HFF-Myc (cell line): Measurements from ENCODE around the gene CCDC92B.

Experiments used
- DNase-seq: peaks from one replicate; pipeline ENCODE4 v3.0.0-alpha.2; 2011; ENCODE audit warnings: low read depth; ENCODE audit errors: extremely low read depth
- H3K4me3 ChIP-seq: replicated peaks from 2 replicates; pipeline ENCODE4 v1.5.1; 2011; ENCODE audit warnings: low read depth, mild to moderate bottlenecking, control low read depth, low read length
- TF ChIP-seq, protein P1 (sequence below): IDR thresholded peaks from 2 replicates; pipeline ENCODE4 v1.5.1; 2012; ENCODE audit warnings: mild to moderate bottlenecking, low read depth, low read length, control low read depth; ENCODE audit errors: missing control alignments

Gene CCDC92B

DNA sequence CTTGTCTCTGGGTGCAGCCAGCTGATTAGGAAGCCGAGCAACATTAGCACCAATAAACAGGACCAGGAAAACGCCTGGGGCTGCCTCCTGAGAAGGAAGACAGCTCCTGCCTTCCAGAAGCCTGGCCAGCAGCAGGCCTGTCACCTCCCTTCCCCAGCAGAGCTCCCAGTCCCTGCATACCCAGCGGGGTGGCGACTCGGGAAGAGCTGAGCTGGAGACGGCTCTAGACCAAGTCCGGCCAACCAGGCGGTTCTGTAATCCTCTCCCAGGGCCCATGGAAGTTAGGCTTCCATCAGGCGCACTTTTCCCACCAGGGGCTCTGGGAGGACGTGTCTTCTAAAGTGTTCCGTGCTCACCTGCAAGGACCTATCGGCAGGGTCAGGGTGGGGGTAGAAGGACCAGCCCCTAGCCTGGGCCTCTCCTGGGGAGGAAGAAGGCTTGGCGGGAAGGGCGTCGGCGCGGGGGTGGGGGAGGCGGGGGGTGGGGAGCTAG, 25.9 kb downstream of the CCDC92B start:
- TF ChIP-seq, protein P1, sequence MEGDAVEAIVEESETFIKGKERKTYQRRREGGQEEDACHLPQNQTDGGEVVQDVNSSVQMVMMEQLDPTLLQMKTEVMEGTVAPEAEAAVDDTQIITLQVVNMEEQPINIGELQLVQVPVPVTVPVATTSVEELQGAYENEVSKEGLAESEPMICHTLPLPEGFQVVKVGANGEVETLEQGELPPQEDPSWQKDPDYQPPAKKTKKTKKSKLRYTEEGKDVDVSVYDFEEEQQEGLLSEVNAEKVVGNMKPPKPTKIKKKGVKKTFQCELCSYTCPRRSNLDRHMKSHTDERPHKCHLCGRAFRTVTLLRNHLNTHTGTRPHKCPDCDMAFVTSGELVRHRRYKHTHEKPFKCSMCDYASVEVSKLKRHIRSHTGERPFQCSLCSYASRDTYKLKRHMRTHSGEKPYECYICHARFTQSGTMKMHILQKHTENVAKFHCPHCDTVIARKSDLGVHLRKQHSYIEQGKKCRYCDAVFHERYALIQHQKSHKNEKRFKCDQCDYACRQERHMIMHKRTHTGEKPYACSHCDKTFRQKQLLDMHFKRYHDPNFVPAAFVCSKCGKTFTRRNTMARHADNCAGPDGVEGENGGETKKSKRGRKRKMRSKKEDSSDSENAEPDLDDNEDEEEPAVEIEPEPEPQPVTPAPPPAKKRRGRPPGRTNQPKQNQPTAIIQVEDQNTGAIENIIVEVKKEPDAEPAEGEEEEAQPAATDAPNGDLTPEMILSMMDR, result no peak
- DNase-seq, result no peak
- H3K4me3 ChIP-seq, result no peak overlapping the region

DNA sequence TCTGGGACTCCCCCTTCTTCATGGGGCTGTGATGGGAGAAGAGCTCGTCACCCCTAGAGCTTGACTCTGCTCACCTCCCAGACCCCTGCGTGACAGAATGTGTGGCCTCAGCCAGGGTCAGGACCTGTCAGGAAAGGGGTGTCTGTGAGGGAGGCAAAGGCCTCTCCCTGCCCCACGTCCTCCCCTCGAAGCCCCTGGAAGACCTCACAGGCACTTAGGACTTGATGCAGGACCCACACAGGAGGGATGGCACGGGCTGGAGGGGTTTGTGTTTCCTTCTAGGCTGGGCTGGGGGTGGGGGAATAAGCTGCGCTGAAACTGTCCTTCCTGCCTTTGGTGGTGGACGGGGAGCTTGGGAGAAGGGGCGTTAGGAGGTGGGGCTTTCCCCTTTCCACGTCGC, 26.8 kb downstream of the CCDC92B start:
- H3K4me3 ChIP-seq, result no peak overlapping the region
- DNase-seq, result no peak
- TF ChIP-seq, protein P1, result no peak

DNA sequence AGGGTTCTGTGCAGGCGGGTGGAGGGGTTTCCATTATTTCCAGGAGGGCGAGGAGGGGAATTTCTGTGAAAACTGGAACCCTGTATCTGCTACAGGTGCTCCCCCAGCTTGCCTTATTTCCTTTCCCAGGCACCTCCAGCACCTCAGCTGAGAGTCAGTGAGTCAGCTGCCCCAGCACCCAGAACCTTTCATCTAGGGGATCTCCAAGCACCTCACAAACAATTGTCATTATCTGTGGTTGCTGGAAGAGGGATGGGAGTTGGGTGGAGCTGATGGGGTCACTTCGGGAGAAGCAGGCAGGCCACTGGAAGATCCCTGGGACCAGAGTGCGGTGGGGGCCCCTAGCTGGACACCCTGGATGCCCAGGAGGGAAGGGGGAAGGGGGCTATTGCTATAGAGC, 27.8 kb downstream of the CCDC92B start:
- H3K4me3 ChIP-seq, result no peak overlapping the region
- TF ChIP-seq, protein P1, result no peak
- no peak for DNase-seq

DNA sequence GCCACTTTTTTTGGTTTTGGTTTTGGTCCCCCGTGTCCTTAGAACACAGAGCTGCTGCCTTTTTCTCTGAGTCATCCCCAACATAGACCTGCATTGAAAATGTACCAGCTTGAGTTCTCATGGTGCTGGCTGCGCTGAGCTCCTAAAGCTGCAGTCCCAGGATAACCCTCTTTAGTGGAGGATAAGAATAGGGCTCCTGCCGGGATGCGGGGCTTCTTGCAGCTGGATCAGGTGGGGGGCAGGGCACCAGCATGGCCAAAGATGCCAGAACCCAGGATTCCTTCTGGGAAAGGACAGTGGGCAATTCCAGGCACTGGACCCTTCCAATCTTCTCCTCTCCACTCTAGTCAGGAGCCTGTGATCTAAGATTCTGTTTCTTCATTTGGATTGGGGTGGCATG, 29.6 kb downstream of the CCDC92B start:
- TF ChIP-seq, protein P1, result no peak
- no peak overlapping the region for H3K4me3 ChIP-seq
- DNase-seq, result no peak

DNA sequence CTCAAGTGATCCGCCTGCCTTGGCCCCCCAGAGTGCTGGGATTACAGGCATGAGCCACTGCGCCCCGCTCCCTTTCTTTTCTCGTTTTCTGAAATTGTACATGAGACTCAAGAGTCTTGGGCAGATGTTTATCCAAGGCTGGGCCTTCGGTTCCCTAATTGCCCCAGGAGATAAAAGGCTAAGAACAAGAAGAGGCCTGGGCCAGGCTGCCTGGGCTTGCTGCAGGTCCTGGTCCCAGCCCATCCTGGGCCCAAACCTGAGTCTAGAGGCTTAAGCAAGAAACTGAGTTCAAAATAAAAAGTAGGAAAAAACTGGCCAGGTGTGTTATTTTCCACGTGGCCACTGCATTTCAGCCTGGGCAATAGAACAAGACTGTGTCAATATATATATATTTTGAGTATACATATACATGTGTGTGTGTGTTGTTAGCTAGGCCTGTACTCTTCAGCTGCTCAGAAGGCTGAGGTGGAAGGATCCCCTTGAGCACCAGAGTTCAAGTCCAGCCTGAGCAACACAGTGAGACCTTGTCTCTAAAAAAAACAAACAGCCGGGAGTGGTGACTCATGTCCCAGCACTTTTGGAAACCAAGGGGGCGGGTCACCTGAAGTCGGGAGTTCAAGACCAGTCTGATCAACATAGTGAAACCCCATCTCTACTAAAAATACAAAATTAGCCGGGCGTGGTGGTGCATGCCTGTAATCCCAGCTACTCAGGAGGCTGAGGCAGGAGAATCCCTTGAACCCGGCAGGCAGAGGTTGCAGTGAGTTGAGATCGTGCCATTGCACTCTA, 31.1 kb downstream of the CCDC92B start:
- H3K4me3 ChIP-seq, result no peak overlapping the region
- TF ChIP-seq, protein P1, result no peak
- DNase-seq, result no peak

DNA sequence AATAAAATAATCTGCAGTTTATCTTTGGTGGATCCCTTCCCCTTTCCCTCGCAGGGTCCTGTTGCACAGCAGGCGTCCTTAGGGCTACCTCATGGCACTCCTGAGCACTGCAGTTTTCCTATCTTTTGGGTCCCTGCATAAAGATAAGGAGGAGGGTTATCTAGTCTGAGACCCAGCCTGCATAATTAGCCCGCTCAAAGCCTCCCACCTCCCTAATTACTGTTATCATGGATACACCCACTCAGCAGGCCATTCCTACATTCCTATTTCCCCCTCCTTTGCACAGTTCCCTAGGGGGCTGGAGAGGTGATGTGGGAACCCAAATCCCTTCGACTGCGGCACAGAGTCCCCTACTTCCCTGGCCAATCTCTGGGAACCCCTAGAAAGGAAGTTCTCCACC, 32.8 kb downstream of the CCDC92B start:
- DNase-seq, result no peak
- no peak overlapping the region for H3K4me3 ChIP-seq
- TF ChIP-seq, protein P1, result no peak
